ENCODE measurements around the gene IPMK.

Gene IPMK

GRCh38 chr10:58293989-58294388, 26.3 kb upstream of the IPMK start:
- peaks cover 0 to 2% (median under 1%) of the 10 kb centered on the region in 10 experiments; a peak in 8 of 20 replicates for H3K4me1 ChIP-seq
- no peak overlapping the region for H3K27ac ChIP-seq
- no peak overlapping the region for H3K4me2 ChIP-seq
- no peaks in the 10 kb centered on the region for H3K27me3 ChIP-seq
- H3K36me3 ChIP-seq, result peaks cover 0 to 11% (median 0%) of the 10 kb centered on the region in 11 experiments; a peak in 6 of 22 replicates
- no peak overlapping the region for H3K9ac ChIP-seq
- no peaks in the 10 kb centered on the region for H4K20me1 ChIP-seq
- TF ChIP-seq Cebpa-rat (IDR thresholded peaks at IDR 0.05), result no peak
- H3K4me3 ChIP-seq, result no peak overlapping the region
- H3K9me3 ChIP-seq (replicated peaks in 1 of 11), result peaks cover 0 to 6% (median 0%) of the 10 kb centered on the region in 11 experiments; a peak in 2 of 22 replicates

DNA sequence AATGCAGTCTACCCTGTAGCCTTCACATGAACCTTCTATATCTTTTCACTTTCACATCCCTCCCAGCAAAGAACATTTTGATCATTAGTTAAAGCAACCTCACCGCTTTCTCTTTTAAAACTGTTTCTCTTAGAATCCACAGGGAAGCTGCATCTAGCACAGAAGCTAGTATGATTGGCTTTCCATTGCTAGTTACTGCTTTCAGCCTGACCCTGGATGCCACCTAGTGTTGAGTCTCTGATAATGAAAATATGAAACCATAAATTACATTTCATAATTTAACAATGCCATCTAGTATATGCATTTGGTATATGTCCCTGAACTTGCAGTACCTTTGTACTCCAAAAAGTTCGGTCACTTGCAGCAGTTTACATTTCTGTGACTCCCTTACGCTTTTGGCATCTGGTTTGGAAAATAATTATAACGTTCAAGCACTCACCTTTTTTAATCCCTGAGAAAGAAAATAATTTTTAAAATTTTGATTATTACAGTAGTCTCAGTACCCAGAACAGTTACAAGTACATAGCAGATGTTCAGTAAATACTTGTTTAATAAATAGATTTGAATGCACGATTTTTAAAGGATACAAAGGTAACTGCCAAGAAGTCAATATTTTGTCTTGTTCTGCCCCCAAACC, 24.0 kb upstream of the IPMK start:
- Histone ChIP-seq H3K36me3 (peaks cover 0 to 23% (median 0%) of the 10 kb centered on the region in 11 experiments; a peak in 7 of 22 replicates), H3K27ac (no peak overlapping the region), H3K9me3 (replicated peaks in 1 of 11) (peaks cover 0 to 6% (median 0%) of the 10 kb centered on the region in 11 experiments; a peak in 2 of 22 replicates), H3K4me3 (no peak overlapping the region), H3K4me2 (no peak overlapping the region), H3K4me1 (peaks cover 0 to 18% (median 6%) of the 10 kb centered on the region in 10 experiments; a peak in 11 of 20 replicates), H3K9ac (no peak overlapping the region), H3K27me3 (no peaks in the 10 kb centered on the region), H4K20me1 (no peaks in the 10 kb centered on the region)
- no peak for TF ChIP-seq Cebpa-rat (IDR thresholded peaks at IDR 0.05)

DNA sequence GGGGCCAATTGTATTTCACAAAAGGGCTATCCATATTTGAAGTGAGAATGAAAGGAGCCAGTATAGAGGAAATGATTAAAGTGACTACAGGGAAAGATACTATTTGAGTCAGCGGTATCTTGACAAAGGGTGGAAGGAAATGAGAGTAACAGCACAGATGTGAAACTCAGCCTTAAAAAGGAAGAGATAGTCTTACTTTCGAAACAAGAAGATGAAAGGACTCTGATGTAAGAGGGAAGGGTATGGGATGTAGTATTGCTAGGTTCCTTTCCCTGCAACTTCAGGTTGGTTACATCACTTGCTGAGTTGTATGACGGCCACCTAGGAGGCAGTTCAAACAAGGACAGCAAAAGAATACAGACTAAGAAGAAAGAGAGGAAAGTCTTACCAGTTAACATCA, 14.9 kb upstream of the IPMK start:
- Histone ChIP-seq H3K4me2 (peak overlapping the region; percentile 56 to 78 (median 73)), H3K9me3 (replicated peaks in 1 of 11) (peaks cover 0 to 5% (median 0%) of the 10 kb centered on the region in 11 experiments; a peak in 1 of 22 replicates), H3K4me3 (peak overlapping the region in 4 of 10 experiments; percentile 13 to 34 (median 22); a peak in 5 of 20 replicates), H3K27me3 (no peaks in the 10 kb centered on the region), H3K36me3 (peaks cover 13 to 64% (median 39%) of the 10 kb centered on the region in 11 experiments), H4K20me1 (no peaks in the 10 kb centered on the region), H3K27ac (peak overlapping the region; percentile 26 to 80 (median 73); a peak in 21 of 22 replicates), H3K9ac (peak overlapping the region in 7 of 11 experiments; percentile 1 to 66 (median 42); a peak in 8 of 22 replicates), H3K4me1 (peaks cover 22 to 51% (median 41%) of the 10 kb centered on the region in 10 experiments)
- peak in 7 of 11 experiments; percentile 53 to 88 (median 73); a peak in 14 of 22 replicates for TF ChIP-seq Cebpa-rat (IDR thresholded peaks at IDR 0.05)

DNA sequence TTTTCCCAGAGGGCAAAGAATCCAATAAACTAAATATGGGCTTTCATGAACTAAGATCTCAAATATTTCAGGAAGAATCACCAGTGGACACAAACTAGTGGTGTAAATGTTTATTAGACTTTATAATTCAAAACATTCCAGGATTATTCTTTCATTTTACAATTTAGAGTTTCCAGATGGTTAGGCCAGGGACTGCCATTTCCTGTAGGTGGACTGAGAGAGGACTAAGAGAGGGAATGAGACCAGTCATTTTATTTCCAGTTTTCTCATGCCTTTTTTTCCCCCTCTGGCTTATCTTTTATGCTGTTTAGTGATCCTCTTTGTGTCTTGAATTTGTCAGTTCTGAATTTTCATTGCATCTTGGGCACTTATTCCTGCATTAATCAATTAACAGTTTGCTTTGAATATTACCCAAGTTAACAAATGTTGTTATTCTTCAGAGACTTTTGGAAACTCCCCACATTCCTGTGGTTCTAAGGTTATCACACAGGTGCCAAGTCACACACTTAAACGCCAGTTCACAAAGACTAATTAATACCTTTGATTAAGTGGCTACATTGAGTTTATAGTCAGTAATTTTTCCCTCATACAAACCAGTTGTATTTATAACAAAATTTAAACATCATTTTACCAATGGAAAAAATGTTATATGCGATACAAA, 13.5 kb upstream of the IPMK start:
- Histone ChIP-seq H3K4me3 (no peak overlapping the region), H3K9ac (no peak overlapping the region), H3K27me3 (no peaks in the 10 kb centered on the region), H3K36me3 (peaks cover 19 to 65% (median 48%) of the 10 kb centered on the region in 11 experiments), H3K9me3 (replicated peaks in 1 of 11) (peaks cover 0 to 5% (median 0%) of the 10 kb centered on the region in 11 experiments; a peak in 1 of 22 replicates), H3K4me2 (peak overlapping the region; percentile 18 to 78 (median 73); a peak in 15 of 22 replicates), H3K4me1 (peaks cover 22 to 51% (median 37%) of the 10 kb centered on the region in 10 experiments), H4K20me1 (no peaks in the 10 kb centered on the region), H3K27ac (peak overlapping the region in 9 of 11 experiments; percentile 63 to 80 (median 77); a peak in 16 of 22 replicates)
- no peak for TF ChIP-seq Cebpa-rat (IDR thresholded peaks at IDR 0.05)

GRCh38 chr10:58280477-58280876, 12.8 kb upstream of the IPMK start:
- Histone ChIP-seq H3K4me1 (peaks cover 22 to 51% (median 37%) of the 10 kb centered on the region in 10 experiments), H3K27ac (peak overlapping the region in 5 of 11 experiments; percentile 32 to 80 (median 79); a peak in 3 of 22 replicates), H3K9me3 (replicated peaks in 1 of 11) (peaks cover 0 to 5% (median 0%) of the 10 kb centered on the region in 11 experiments; a peak in 1 of 22 replicates), H3K4me2 (peak overlapping the region in 8 of 11 experiments; percentile 24 to 77 (median 66); a peak in 7 of 22 replicates), H3K4me3 (no peak overlapping the region), H3K9ac (no peak overlapping the region), H3K27me3 (no peaks in the 10 kb centered on the region), H4K20me1 (peaks cover 0 to 6% (median 0%) of the 10 kb centered on the region in 11 experiments; a peak in 4 of 22 replicates), H3K36me3 (peaks cover 19 to 62% (median 48%) of the 10 kb centered on the region in 11 experiments)
- TF ChIP-seq Cebpa-rat (IDR thresholded peaks at IDR 0.05), result no peak

GRCh38 chr10:58278962-58279307, 11.2 kb upstream of the IPMK start:
- Histone ChIP-seq H3K27me3 (no peaks in the 10 kb centered on the region), H4K20me1 (peaks cover 0 to 21% (median 2%) of the 10 kb centered on the region in 11 experiments; a peak in 6 of 22 replicates), H3K4me1 (peaks cover 22 to 54% (median 41%) of the 10 kb centered on the region in 10 experiments), H3K9ac (no peak overlapping the region), H3K27ac (no peak overlapping the region), H3K9me3 (replicated peaks in 1 of 11) (peaks cover 0 to 5% (median 0%) of the 10 kb centered on the region in 11 experiments; a peak in 1 of 22 replicates), H3K36me3 (peaks cover 19 to 57% (median 45%) of the 10 kb centered on the region in 11 experiments), H3K4me2 (no peak overlapping the region), H3K4me3 (no peak overlapping the region)
- TF ChIP-seq Cebpa-rat (IDR thresholded peaks at IDR 0.05), result no peak

DNA sequence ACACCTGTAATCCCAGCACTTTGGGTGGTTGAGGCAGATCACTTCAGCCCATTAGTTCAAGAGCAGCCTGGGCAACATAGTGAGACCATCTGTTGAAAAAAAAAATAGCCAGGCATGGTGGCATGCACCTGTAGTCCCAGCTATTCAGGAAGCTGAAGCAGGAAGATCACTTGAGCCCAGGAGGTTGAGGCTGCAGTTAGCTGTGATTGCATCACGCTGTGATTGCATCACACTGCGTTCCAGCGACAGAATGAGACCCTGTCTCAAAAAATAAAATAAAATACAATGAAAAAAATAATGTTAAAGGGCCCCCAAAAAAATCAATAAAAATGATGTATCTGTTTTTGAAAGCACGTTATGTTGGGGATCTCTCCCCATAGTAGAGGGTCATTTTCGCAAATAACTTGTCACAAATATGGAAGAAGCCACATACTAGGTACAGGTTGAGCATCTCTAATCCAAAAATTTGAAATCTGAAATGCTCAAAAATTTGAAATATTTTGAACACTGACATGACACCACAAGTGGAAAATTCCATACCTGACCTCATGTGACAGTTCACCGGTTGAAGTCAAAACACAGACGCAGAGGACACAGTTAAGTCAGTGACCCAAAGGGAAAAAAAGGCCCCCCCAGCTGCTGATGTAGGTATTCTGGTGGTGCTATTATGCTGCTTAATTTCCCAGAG, 10.7 kb upstream of the IPMK start:
- peak overlapping the region in 5 of 11 experiments; percentile 14 to 40 (median 21); a peak in 5 of 22 replicates for H3K4me2 ChIP-seq
- no peaks in the 10 kb centered on the region for H3K27me3 ChIP-seq
- H3K9me3 ChIP-seq (replicated peaks in 1 of 11), result peaks cover 0 to 5% (median 0%) of the 10 kb centered on the region in 11 experiments; a peak in 1 of 22 replicates
- no peak overlapping the region for H3K4me3 ChIP-seq
- H3K9ac ChIP-seq, result no peak overlapping the region
- peaks cover 0 to 21% (median 2%) of the 10 kb centered on the region in 11 experiments; a peak in 6 of 22 replicates for H4K20me1 ChIP-seq
- H3K4me1 ChIP-seq, result peaks cover 22 to 52% (median 40%) of the 10 kb centered on the region in 10 experiments
- peak in 2 of 11 experiments; percentile 45 to 75; a peak in 3 of 22 replicates for TF ChIP-seq Cebpa-rat (IDR thresholded peaks at IDR 0.05)
- no peak overlapping the region for H3K27ac ChIP-seq
- H3K36me3 ChIP-seq, result peaks cover 19 to 52% (median 43%) of the 10 kb centered on the region in 11 experiments

- Histone ChIP-seq H4K20me1 (peaks cover 0 to 21% (median 2%) of the 10 kb centered on the region in 11 experiments; a peak in 6 of 22 replicates), H3K4me1 (peaks cover 10 to 32% (median 16%) of the 10 kb centered on the region in 10 experiments), H3K4me2 (peak overlapping the region in 1 of 11 experiments; percentile 47; a peak in 1 of 22 replicates), H3K27me3 (no peaks in the 10 kb centered on the region), H3K36me3 (peaks cover 19 to 66% (median 39%) of the 10 kb centered on the region in 11 experiments), H3K4me3 (no peak overlapping the region), H3K9ac (no peak overlapping the region), H3K27ac (no peak overlapping the region; a peak in 1 of 22 replicates), H3K9me3 (replicated peaks in 1 of 11) (peaks cover 0 to 5% (median 0%) of the 10 kb centered on the region in 11 experiments; a peak in 1 of 22 replicates)
- TF ChIP-seq Cebpa-rat (IDR thresholded peaks at IDR 0.05), result no peak
Measured at GRCh38 chr10:58275908-58276307, 8.2 kb upstream of the IPMK start.

Data from BLaER1 treated with 17β-estradiol and CSF1 and Interleukin-3, amounts not matched to agents 10 nM and 100 nM (cell line).